Ammon's horn (tissue), 1 donor: ENCODE measurements around the gene TMEM203.
"Not testable (repeated sequence)": the region's sequence is repeated elsewhere in the genome, so short reads cannot be mapped to it uniquely, and the experiment has no call there.

Source experiments
- DNase-seq: peaks from one replicate; pipeline ENCODE4 v3.0.0-alpha.2; 2016; ENCODE audit warnings: low spot score

TMEM203 gene, protein sequence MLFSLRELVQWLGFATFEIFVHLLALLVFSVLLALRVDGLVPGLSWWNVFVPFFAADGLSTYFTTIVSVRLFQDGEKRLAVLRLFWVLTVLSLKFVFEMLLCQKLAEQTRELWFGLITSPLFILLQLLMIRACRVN

DNA sequence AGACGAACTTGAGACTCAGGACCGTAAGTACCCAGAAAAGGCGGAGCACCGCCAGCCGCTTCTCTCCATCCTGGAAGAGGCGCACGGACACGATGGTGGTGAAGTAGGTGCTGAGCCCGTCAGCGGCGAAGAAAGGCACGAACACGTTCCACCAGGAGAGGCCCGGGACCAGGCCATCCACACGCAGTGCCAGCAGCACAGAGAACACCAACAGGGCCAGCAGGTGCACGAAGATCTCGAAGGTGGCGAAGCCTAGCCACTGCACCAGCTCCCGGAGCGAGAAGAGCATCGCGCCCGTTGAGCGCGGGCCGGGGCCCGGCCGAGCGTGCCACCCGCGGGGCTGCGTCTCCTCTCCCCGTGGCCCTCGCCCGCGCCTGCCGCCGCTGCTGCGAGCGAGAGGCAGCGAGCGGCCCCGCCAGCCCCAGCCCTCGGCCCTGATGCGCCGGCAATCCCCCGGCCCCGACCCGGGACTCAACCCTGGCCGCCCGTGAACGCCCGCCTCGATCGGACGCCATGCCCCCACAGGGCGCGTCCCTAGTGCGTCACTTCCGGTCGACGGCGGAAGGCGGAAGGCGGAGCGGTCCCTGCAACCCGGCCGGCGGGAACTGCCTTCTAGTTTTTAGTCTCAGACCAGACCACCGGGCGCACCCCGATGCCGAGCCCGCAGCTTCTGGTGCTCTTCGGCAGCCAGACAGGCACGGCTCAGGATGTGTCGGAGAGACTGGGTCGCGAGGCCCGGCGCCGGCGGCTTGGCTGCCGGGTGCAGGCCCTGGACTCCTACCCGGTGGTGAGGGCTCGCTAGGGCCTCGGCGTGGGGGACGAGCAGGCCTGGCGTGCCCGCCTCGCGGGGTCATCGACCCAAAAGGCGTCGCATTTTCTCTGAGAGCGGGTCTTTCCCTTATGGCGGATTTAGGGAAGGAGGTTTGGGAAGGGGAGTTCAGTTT is at the start of gene TMEM203, which contains the start of gene NDOR1:
TMEM203 (minus strand) TSS at position 523 of the 944 bp plus-strand sequence; CDS start at position 289, 234 bp downstream.
NDOR1 (plus strand) TSS at position 575 of the 944 bp plus-strand sequence; CDS start at position 653, 78 bp downstream.
- peak; percentile 94 for DNase-seq

DNA sequence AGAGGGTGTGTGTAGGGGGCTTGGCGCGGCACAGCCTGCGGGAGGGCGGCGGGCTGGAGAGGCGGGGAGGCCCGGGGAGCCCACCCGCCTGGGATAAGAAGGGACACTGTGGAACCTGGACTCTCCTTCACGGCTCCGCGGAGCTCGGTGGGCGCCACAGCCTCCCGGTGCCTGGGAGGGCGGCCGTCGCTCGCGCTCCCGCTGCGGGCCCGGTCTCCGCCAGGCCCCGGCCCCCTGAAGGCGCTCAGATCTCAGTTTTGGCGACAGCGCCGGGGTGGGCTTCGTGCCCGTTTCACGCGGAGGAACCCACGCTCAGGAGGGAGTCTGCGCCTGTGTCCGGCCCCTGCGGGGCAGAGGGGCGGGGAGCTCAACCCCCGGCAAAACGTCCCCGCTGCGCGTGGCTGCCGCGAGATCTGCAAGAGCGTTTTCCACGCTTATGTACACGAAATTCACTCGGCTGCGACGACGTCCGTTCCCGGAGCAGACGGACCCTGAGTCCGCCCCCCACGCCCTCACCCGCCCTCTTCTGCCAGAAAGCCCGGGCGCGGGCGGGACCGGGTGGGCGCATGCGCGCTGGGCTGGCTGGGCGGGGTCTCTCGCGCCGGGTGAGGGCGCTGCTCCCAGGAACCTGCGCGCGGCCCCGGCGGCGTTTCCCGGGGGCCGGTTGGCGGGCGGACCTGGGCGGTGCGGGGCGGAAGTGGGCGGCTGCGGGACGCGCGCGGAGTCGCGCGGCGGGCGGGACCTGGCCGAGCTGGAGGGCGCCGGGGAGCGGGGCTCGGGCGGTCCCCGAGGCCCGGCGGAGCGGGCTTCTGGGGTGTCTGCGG is 49.4 kb upstream of the TMEM203 start, which contains the start of gene NELFB:
NELFB (plus strand) TSS at position 704 of the 824 bp plus-strand sequence.
- DNase-seq: peak; percentile 89

DNA sequence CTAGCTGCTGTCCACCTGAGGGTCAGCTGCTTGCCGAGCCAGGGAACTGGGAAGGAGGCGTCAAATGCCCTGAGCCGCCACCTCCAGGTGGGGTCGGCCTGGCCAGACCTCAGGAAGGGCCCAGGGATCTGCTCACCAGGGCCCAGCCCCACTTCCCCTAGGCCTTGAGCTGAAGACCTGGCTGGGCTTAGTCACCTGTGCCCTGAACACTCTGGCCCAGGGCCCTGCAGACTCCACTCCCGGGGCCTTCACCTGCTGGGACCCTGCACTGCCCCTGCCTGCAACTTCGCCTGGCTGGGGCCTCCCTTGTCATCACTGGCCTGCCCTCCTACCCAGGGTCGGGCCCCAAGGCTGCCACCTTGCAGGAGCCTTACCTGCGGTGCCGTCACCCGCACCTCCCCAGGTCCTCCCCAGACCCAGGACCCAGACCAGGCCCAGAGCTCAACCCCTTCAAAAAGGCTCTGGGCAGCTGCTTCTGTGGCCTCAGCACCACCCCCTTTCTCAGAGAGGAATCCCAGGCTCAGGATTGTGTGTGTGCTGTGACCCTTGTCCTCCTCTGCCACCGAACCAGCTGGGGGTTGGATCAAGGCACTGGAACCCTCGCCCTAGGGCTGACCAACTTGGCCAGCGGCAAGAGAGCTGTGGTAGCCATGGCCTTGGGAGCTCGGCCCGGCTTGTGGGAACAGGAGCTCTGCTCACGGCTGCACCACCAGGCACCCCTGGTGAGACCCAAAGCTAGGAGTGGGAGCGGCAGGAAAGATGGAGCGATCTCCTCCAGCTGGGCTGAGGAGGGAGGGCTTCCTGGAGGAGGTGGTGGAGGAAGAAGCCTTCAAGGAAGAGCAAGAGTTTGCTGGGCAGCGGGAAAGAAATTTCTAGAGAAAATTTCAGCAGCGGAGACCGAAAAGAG is 48.5 kb upstream of the TMEM203 start:
- DNase-seq: no peak

DNA sequence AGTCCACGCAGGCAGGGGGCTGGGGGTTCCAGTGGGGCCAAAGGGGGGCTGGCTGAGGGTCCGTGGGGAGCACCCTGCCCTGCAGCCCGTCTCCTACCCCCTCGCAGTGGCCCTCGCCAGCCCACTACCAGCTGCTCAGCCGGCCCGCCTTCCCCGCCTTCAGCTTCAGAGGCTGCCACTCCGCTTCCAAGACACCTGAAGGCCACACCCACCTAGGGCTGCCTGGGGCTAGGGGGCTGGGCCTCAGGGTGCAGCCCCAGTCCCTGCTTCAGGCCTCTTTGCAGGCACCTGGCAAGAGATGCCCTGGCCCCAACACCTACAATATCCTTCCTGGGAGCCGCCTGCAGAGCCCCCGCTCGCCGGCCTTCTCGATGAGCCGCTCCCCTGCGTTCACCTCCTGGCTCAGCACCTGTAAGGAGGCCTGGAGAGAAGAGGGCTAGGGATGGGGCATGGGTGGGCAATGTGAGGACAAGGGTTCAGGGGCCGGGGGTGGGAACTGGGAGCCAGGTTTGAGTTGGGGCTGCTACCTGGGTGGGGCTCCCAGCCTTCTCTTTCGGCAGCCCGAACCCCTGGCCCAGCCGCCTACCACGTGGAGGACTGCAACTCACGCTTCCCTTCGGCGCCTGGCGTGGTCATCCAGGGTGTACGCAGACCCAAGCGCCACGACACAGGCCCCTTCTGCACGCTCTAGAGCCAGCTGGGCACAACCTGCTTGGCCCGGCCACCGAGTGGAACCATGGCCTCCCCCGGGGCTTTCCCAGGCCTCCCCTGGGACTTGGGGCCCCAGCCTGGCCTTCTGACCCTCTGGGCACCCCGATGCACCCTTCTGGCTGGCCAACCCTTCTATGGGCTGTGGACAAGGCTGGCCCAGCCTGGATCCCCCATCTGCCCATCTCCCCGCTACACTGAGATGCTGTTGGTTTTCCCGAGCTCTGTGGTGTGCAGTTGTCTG is 47.4 kb upstream of the TMEM203 start:
- DNase-seq: no peak

DNA sequence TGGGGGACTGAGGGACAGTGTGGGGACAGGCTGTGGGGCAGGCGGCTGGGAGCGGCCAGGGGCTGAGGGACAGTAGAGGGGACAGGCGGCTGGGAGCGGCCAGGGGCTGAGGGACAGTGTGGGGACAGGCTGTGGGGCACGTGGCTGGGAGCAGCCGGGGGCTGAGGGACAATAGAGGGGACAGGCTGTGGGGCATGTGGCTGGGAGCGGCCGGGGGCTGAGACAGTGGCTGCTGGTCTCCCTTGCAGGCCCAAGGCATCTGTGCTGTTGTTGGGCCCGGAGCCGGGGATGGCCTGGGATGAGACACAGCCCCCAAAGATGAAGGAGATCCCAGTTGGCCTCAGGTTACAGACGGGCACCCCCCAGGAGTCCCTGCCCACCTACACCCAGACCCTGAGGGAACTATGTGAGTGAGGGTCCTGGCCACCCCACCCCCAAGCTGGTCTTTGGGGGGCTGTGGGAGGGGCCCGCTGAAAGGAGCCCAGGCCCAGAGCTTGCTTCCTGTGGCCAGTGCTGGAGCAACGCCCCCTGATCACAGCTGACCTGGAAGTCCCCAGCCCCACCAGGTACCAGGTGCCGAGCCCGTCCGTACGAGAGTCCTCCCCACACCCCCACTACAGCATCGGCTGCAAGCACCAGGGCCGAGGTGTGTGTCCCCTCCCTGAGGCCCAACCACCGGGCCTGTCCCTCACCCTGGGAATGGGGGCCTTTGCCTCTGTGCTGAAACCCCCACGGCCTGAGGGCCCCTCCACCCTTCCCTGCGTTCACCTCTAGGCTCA is 46.2 kb upstream of the TMEM203 start:
- DNase-seq: no peak

DNA sequence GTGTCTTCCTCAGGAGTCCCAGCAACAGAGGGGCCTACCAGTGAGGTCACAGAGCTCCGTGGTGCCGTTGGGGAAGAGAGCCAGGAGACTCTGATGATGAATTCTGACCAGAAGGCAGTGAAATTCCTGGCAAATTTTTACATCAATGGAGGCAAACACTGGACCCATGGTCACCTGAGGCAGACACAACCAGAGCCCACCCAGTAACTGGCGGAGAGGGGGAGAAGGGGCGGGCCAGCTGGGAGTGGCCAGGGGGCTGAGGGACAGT is 45.7 kb upstream of the TMEM203 start, which contains the start of gene STPG3:
STPG3 (plus strand) TSS at position 93 of the 268 bp plus-strand sequence; CDS start at position 94, 1 bp downstream.
- no peak for DNase-seq

DNA sequence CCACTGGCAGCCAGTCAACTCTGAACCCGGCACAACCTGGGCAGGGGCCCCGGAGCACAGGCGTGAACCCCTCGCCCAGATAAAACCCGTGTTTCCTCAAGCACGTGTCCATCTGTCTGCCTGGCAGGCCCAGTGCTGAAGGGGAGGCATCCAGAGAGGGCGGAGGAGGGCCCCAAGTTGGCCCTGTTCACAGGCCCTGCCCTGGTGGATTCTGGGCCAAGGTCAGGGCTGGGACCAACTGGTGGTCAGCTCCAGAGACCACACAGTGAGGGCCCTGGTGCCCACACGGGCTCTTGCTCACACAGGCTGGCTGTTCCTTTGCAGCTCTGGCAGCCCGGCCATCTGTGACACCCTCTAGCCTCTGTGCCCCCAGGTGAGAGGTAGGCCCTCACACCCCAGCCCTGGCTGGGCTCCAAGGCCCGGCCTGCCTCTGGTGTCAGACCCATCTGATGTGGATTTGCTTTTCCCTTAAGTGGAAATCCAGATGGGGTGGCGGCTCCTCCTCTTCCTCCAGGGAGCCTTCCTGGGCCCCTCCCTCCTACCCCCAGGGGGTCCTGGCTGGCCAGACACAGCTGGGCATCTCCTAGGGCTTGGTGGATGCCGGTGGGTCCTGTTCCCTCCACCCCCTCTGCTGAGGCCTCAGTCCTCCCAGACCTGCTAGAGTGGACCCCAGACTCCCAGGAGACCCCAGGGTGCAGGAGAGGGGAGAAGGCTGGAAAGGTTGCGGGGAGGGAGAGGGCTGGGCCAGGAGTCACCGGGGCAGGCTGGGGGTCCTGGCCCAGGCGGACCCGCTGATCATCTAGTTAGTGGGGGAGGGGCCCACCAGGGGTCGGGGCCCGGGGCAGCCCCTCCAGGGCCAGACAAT is 45.1 kb upstream of the TMEM203 start:
- DNase-seq: no peak

DNA sequence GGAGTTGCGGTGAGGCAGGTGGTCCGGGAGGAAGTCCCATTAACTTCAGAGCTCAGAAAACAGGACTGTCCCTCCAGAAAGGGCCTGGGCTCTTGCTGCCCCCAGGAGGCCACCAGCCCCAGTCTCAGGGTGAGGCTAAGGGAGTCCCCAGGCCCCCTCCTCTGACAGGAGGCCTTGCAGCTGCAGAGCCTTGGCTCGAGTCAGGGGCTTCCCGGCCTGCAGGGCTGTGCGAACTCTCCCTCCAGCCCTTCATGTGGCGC is 42.4 kb upstream of the TMEM203 start:
- no peak for DNase-seq

DNA sequence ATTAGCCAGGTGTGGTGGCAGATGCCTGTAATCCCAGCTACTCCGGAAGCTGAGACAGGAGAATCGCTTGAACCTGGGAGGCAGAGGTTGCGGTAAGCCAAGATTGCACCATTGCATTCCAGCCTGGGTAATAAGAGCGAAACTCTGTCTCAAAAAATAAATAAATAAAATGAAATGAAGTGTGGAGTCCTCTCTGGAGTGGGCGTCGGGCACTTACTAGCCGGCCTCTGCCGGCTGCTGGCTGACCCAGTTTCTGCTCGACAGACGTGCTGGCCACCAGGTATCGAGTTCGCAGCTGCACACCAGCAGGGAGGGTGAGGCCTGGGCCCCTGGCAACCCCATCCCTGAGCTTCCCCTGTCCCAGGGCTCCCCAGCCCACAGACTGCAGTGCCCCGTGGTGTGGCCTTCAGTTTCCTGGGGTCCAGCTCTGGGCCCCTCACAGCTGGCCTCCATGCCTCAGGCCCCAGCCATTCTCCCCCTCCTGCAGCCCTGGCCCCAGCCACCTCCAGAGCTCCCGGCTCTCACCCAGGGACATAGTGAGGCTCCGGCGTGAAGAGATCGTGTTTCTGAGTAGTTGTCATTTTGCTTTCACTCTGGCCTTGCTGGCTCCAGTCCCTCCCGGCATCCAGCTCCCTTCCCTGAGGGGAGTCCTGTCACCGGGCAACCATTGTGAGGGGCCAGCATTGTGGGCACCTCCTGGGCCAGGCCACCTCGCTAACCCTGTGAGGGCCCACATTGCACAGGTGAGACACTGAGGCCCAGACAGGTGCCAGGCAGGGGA is 41.9 kb upstream of the TMEM203 start:
- no peak for DNase-seq

DNA sequence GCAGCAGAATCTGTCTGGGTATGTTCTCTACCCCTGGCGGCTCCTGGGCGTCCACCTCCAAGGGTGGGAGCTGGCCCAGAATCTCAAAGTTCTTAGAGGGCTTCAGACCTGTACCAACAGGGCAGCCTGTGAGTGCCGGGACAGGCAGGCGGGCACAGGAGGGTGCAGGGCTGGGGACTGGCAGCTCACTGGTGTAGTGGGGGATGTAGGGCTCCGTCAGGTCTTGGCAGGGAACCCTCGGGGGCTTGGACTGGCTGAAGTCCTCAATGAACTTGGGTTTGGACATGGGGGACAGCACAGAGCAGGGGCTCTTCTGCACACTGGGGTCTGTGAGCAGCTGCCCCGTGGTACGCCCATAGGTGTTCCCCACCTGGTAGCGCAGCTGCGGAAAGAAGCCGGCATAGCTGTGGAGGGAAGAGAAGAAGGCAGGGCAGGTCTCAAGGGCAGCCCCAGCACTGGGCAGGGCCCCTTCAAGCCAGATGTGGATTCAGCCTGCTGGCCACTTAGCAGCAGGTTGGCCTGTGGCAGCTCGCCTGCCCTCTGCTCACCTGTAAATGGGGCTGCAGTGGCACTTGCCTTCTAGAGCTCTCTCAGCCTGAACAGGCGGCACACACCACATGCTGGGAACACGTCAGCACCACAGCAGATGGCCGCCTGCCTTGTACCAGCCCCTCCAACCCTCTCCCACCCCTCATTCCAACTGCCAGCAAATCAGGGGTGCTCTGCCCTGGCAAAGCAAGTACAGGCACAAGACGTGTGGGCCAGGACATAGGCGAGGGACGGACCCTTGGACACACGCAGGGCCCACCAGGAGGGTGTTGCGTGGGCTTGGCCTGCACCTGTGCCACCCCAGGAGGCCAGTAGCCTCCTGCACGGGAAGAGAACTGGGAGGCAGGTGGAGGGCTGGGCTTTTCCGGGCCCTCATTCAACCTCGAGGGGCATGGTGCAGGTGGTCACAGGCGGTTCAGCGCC is 40.3 kb upstream of the TMEM203 start:
- DNase-seq: no peak

DNA sequence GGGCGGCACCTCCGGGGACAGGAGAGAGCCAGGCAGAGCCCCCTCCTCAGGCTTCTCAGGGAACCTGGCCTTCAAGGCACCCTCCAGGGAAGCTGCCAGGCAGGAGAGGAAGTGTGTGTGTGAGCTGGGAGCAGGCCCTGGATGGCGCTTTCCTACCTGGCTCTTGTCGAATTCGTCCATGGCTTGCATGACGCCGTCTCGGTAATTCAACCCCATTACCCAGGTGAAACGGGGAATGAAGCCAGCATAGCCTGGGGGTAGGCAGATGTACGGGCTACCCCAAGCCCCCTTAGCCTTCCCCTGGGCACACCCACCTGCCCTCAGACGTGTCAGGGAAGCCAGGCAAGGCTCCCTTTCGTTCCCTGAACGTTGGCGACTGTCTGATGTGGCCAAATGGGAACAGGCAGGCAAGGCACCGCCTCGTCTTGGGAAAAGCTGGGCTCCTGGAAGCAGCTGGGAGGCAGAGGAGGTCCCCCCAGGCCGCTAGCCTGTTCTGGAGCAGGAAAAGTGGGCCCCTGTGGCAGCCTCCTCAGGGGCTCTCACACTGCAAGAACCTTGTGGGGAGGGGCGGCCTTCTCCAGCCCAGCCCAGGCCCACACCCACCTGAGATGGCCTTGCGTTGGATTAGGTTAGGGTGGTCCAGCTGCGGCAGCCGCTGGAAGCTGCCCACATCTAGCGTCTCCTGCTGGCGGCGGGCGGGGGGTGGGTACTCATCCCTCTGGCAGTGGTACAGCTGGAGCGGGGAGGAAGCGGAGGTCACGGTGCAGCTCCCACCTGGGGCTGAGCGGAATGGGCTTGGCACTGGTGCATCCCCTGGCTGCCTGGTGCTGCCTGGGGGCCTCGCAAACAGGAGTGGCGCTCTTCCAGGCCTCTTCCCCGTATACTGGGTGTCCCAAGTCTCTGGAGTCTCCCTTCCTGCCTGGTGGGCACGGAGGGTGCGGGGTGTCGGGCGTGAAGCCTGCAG is 39.3 kb upstream of the TMEM203 start:
- DNase-seq: no peak

DNA sequence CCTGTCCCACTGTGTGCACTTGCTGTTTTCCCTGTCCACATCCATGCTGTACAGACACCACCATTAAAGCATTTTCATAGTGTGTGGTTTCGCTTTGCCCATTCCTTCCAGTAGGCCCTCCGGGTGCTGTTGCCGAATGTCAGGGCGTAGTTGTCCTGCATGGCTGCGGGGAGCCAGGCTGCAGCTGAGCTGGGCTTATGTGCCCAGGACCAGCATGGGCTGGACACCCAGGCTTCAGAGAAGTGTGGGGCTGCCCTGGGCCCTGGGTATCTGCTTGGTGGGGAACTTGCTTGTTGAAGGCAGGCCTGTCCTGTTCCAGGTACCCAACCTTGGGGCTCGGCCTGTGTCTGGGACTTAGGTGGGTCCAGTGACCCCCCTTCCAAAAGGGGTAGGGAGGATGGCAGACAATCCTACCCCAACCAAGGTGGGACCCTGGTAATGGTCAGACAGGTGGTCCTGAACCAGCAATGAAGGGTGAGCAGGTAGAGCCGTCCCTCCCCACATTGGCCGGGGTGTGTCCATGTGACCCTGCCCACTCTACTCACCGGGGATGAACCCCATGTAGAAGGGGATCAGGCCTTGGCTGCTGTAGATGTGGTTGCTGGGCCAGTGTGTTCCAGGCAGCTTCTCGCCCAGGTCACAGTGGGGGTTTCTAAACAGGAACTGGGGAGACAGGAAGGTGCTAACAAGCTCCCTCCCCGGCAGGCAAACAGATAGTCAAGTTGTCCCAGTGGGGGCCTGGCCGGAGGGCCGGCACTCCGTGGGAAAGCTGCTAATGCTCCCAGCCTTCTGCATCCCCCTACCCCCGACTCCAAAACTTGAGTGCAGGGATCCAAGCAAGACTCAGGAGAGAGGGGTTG is 38.4 kb upstream of the TMEM203 start:
- DNase-seq: no peak

DNA sequence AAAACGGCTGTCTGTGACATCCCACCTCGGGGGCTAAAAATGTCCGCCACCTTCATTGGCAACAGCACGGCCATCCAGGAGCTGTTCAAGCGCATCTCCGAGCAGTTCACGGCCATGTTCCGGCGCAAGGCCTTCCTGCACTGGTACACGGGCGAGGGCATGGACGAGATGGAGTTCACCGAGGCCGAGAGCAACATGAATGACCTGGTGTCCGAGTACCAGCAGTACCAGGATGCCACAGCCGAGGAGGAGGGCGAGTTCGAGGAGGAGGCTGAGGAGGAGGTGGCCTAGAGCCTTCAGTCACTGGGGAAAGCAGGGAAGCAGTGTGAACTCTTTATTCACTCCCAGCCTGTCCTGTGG is 37.8 kb upstream of the TMEM203 start:
- not testable (repeated sequence) for DNase-seq
